Measurements from ENCODE around the gene ADAMTSL2. TPM values are rescaled to one million over a fixed set of nuclear protein-coding genes. Genes with fewer than 3 reads are reported as not detected.

The ADAMTSL2 gene
- total and polyA plus RNA-seq, 12 donors: 1.00 to 138 (median 56.8) TPM

DNA sequence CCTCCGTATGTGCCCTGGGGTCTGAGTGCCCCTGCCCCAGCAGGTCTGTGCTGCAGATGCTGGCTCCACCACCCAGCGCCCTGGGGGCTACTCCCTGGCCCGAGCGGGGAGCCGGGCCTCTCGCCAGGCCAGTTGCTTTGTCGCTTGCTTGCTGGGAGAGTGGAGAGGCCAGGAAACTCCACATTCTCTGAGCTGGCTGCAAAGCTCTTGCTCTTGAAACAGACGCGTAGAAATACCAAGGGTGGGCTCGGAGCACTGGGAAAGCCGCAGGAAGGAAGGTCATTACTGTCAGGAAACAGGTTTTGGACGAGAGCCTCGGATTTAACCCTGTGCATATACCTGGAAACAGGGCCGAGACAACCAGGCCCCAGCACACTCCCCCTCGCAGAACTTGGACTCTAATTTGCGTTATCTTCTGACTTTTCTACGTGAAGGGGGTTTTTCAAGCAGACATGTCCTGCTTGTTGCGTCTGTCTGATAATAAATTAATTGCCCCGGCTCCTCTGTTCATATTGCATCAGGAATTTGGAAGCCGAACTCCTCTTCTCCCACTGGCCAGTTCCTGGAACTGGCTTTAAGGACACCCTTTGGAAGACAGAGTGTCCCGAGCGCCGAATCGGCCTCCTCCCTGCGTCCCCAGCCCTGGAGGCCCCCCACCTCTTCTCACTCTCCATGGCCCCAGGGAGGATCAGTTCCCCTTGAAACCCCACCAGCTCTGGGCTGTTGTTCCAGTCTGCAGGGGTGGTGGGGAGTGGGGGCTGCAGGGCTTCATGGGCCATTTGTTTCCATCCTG lies 11.2 kb downstream of the ADAMTSL2 start:
- DNase-seq: peak in 3 of 7 donors; percentile 60 to 73 (median 60)
- TF ChIP-seq POLR2A (IDR thresholded peaks at IDR 0.05): no peak
- TF ChIP-seq, protein P1, sequence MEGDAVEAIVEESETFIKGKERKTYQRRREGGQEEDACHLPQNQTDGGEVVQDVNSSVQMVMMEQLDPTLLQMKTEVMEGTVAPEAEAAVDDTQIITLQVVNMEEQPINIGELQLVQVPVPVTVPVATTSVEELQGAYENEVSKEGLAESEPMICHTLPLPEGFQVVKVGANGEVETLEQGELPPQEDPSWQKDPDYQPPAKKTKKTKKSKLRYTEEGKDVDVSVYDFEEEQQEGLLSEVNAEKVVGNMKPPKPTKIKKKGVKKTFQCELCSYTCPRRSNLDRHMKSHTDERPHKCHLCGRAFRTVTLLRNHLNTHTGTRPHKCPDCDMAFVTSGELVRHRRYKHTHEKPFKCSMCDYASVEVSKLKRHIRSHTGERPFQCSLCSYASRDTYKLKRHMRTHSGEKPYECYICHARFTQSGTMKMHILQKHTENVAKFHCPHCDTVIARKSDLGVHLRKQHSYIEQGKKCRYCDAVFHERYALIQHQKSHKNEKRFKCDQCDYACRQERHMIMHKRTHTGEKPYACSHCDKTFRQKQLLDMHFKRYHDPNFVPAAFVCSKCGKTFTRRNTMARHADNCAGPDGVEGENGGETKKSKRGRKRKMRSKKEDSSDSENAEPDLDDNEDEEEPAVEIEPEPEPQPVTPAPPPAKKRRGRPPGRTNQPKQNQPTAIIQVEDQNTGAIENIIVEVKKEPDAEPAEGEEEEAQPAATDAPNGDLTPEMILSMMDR (IDR thresholded peaks at IDR 0.05): no peak
- peak overlapping the region in 3 of 5 donors; percentile 44 to 89 (median 62) for H3K27ac ChIP-seq
- peaks cover 0 to 23% of the 10 kb centered on the region in 2 donors for H3K36me3 ChIP-seq (replicated peaks in 1 of 2)
- H3K9me3 ChIP-seq (replicated peaks in 1 of 3): no peaks in the 10 kb centered on the region
- intact Hi-C loops (cut with DNase I): no loop called here
- H3K27me3 ChIP-seq: no peaks in the 10 kb centered on the region
- no peak overlapping the region for H3K4me3 ChIP-seq
- peaks cover 11 to 17% of the 10 kb centered on the region in 2 donors for H3K4me1 ChIP-seq (replicated peaks in 1 of 2)
- 55 to 78% (median 58%) methylated on average over 18 to 25 of the region's 25 CpGs for WGBS, 4 donors

- intact Hi-C loops (cut with DNase I): no loop called here
- Histone ChIP-seq H3K9me3 (replicated peaks in 1 of 3) (no peaks in the 10 kb centered on the region), H3K4me1 (replicated peaks in 1 of 2) (peaks cover 11 to 17% of the 10 kb centered on the region in 2 donors), H3K27me3 (no peaks in the 10 kb centered on the region), H3K4me3 (no peak overlapping the region), H3K27ac (peak overlapping the region in 3 of 5 donors; percentile 21 to 89 (median 62)), H3K36me3 (replicated peaks in 1 of 2) (peaks cover 0 to 17% of the 10 kb centered on the region in 2 donors)
- TF ChIP-seq, protein P1 (IDR thresholded peaks at IDR 0.05): no peak
- no peak for TF ChIP-seq POLR2A (IDR thresholded peaks at IDR 0.05)
- 56 to 72% (median 64%) methylated on average over 1 to 8 of the region's 8 CpGs for WGBS, 4 donors
- no peak for DNase-seq
Measured at GRCh38 chr9:133546287-133546680, 11.8 kb downstream of the ADAMTSL2 start.

- intact Hi-C loops (cut with DNase I): no loop called here
- WGBS, 4 donors: 80 to 86% (median 84%) methylated on average over 10 to 15 of the region's 15 CpGs
Measured at GRCh38 chr9:133547116-133547515, 12.6 kb downstream of the ADAMTSL2 start.

DNA sequence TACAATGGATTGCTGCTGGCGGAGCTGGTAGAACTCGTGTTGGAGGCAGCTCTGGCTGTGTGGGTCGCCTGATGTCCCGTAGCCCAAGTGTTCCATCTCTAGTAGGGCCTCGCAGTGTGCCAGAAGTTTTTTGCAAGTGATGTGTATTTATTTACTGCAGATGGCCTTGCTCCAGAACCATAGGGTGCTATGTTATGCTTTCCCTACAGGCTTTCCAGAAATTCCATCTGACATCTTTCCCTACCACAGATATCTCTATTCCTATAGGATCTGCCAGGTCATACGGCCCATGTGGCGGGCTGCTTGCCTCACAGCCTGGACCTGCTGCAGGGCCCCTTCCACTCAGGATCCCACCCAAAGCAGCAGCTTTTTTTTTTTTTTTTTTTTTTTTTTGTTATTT lies 16.9 kb downstream of the ADAMTSL2 start:
- DNase-seq: no peak
- no peak overlapping the region for H3K27ac ChIP-seq
- H3K4me3 ChIP-seq: no peak overlapping the region
- WGBS, 4 donors: 80 to 93% (median 84%) methylated on average over 3 to 7 of the region's 7 CpGs
- H3K9me3 ChIP-seq (replicated peaks in 1 of 3): no peaks in the 10 kb centered on the region
- no peaks in the 10 kb centered on the region for H3K4me1 ChIP-seq (replicated peaks in 1 of 2)
- no peaks in the 10 kb centered on the region for H3K27me3 ChIP-seq
- peaks cover 0 to 28% of the 10 kb centered on the region in 2 donors for H3K36me3 ChIP-seq (replicated peaks in 1 of 2)
- intact Hi-C loops (cut with DNase I): no loop called here
- TF ChIP-seq, protein P1 (IDR thresholded peaks at IDR 0.05): no peak
- no peak for TF ChIP-seq POLR2A (IDR thresholded peaks at IDR 0.05)

More at GRCh38 chr9:133547116-133547515, 12.6 kb downstream of the ADAMTSL2 start:
- Histone ChIP-seq H3K4me3 (no peak overlapping the region), H3K9me3 (replicated peaks in 1 of 3) (no peaks in the 10 kb centered on the region), H3K4me1 (replicated peaks in 1 of 2) (peaks cover 11 to 17% of the 10 kb centered on the region in 2 donors), H3K27ac (peak overlapping the region in 2 of 5 donors; percentile 21 to 89), H3K27me3 (no peaks in the 10 kb centered on the region), H3K36me3 (replicated peaks in 1 of 2) (peaks cover 0 to 9% of the 10 kb centered on the region in 2 donors)
- TF ChIP-seq POLR2A (IDR thresholded peaks at IDR 0.05): no peak
- TF ChIP-seq, protein P1 (IDR thresholded peaks at IDR 0.05): no peak
- no peak for DNase-seq
